GM12865 (cell line): Measurements from ENCODE around the gene METAP1D.
"Not testable (repeated sequence)": the region's sequence is repeated elsewhere in the genome, so short reads cannot be mapped to it uniquely, and the experiment has no call there.

Experiments used
- DNase-seq: peaks from one replicate; pipeline ENCODE4 v3.0.0; 2010; ENCODE audit warnings: low read depth
- H3K4me3 ChIP-seq: 2 replicates; pipeline ENCODE4 v1.5.1; 2011; ENCODE audit warnings: mild to moderate bottlenecking, low read depth, low read length, control low read depth
- CTCF ChIP-seq: IDR thresholded peaks from 2 replicates; pipeline ENCODE4 v1.5.1; 2011; ENCODE audit warnings: low read length, control low read depth, low read depth, inconsistent platforms; ENCODE audit not compliant: insufficient read depth; ENCODE audit errors: missing control alignments

METAP1D gene

GRCh38 chr2:172052000-172052983 lies 52.5 kb downstream of the METAP1D start:
- H3K4me3 ChIP-seq: no peak overlapping the region
- DNase-seq: no peak
- TF ChIP-seq CTCF: no peak

- DNase-seq: no peak
- no peak overlapping the region for H3K4me3 ChIP-seq
- TF ChIP-seq CTCF: no peak
Measured at GRCh38 chr2:172053486-172053885, 53.7 kb downstream of the METAP1D start.

- DNase-seq: no peak
- TF ChIP-seq CTCF: no peak
- no peak overlapping the region for H3K4me3 ChIP-seq
Measured at GRCh38 chr2:172056293-172056692, 56.5 kb downstream of the METAP1D start.

GRCh38 chr2:172058660-172059059 lies 58.9 kb downstream of the METAP1D start:
- DNase-seq: no peak
- no peak for TF ChIP-seq CTCF
- no peak overlapping the region for H3K4me3 ChIP-seq

DNA sequence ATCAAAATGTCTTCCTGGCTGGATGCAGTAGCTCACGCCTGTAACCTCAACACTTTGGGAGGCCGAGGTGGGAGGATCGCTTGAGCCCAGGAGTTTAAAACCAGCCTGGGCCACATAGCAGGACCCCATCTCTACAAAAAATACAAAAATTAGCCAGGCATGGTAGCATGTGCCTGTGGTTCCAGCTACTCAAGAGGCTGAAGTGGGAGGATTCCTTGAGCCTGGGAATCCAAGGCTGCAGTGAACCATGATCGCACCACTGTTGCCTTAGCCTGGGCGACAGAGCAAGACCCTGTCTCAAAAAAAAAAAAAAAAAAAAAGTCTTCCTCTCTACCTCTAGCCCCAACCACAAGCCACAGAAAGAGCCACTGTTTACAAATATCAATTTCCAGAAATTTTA lies 60.4 kb downstream of the METAP1D start:
- DNase-seq, H3K4me3 ChIP-seq: not testable (repeated sequence)

- DNase-seq: no peak
- no peak for TF ChIP-seq CTCF
- H3K4me3 ChIP-seq: no peak overlapping the region
Measured at GRCh38 chr2:172062402-172063004, 62.8 kb downstream of the METAP1D start.

DNA sequence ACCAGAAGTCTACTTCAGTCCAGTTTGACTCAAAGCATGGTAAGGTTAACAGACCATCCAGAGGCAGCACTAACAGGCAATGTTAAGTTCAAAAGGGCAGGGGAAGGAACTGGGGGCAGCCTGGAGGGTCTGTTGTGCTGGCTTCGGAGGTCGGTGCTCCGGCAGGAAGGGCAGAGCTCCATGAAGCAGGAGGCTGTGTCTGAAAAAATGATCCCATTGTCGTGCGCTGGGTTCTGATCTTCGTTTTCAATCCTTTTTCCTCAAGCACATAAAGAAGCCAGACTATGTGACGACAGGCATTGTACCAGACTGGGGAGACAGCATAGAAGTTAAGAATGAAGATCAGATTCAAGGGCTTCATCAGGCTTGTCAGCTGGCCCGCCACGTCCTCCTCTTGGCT lies 63.7 kb downstream of the METAP1D start:
- no peak overlapping the region for H3K4me3 ChIP-seq
- no peak for TF ChIP-seq CTCF
- DNase-seq: no peak
